Astrocyte (in vitro differentiated cells and primary cell): ENCODE data around the gene PKP2. TPM values are rescaled to one million over a fixed set of nuclear protein-coding genes. Genes with fewer than 3 reads are reported as not detected.
A peak's percentile ranks its signal among the peaks of the same experiment; 100 is the strongest.

Experiments used
- DNase-seq: peaks from one replicate; pipeline ENCODE4 v3.0.0-alpha.2; 2010; ENCODE audit warnings: low read depth
- FAIRE-seq: peaks from 2 replicates; lab custom pipeline; 2011; peaks lifted over from hg19 to GRCh38; lab: Jason Lieb, UNC
- H2AFZ ChIP-seq: 2 replicates; pipeline ENCODE4 v1.6.0; 2012; ENCODE audit warnings: low read depth, low read length, inconsistent platforms
- H3K27ac ChIP-seq: 2 replicates; pipeline ENCODE4 v1.5.1; 2011; ENCODE audit warnings: low read depth, low read length, inconsistent platforms
- H3K27me3 ChIP-seq: 2 replicates; pipeline ENCODE4 v1.6.0; 2011; ENCODE audit warnings: low read length, inconsistent platforms; ENCODE audit not compliant: insufficient read depth
- H3K36me3 ChIP-seq: 2 replicates; pipeline ENCODE4 v1.5.1; 2011; ENCODE audit warnings: low read length, inconsistent platforms; ENCODE audit not compliant: insufficient read depth
- H3K4me1 ChIP-seq: 2 replicates; pipeline ENCODE4 v1.5.1; 2011; ENCODE audit warnings: low read length, inconsistent platforms; ENCODE audit not compliant: insufficient read depth
- H3K4me2 ChIP-seq: 2 replicates; pipeline ENCODE4 v1.6.0; 2012; ENCODE audit warnings: low read length, inconsistent platforms
- H3K4me3 ChIP-seq: 2 replicates; pipeline ENCODE4 v1.5.1; 2011; ENCODE audit warnings: low read depth, mild to moderate bottlenecking, low read length, inconsistent platforms; ENCODE audit not compliant: insufficient read depth
- H3K79me2 ChIP-seq: 2 replicates; pipeline ENCODE4 v1.6.0; 2012; ENCODE audit warnings: mild to moderate bottlenecking, low read length, inconsistent platforms; ENCODE audit not compliant: insufficient read depth
- H3K9ac ChIP-seq: 2 replicates; pipeline ENCODE4 v1.6.0; 2012; ENCODE audit warnings: mild to moderate bottlenecking, low read length, inconsistent platforms
- H3K9me3 ChIP-seq: 2 replicates; pipeline ENCODE4 v1.5.1; 2012; ENCODE audit warnings: low read depth, mild to moderate bottlenecking, low read length, inconsistent platforms; ENCODE audit not compliant: insufficient read depth
- H4K20me1 ChIP-seq: 2 replicates; pipeline ENCODE4 v1.6.0; 2012; ENCODE audit warnings: low read length, inconsistent platforms; ENCODE audit not compliant: insufficient read depth
- H3K27ac Mint-ChIP-seq: one replicate; pipeline ENCODE4 v1.8.0; 2021; ENCODE audit warnings: mild to moderate bottlenecking, mixed read lengths; ENCODE audit not compliant: unreplicated experiment
- H3K27me3 Mint-ChIP-seq: one replicate; pipeline ENCODE4 v1.8.0; 2021; ENCODE audit warnings: low read depth, mixed read lengths; ENCODE audit not compliant: unreplicated experiment
- H3K36me3 Mint-ChIP-seq: one replicate; pipeline ENCODE4 v1.8.0; 2021; ENCODE audit warnings: low read depth, mixed read lengths; ENCODE audit not compliant: unreplicated experiment
- H3K4me1 Mint-ChIP-seq: one replicate; pipeline ENCODE4 v1.8.0; 2021; ENCODE audit warnings: low read depth, mixed read lengths; ENCODE audit not compliant: unreplicated experiment
- H3K4me3 Mint-ChIP-seq: one replicate; pipeline ENCODE4 v1.8.0; 2021; ENCODE audit warnings: mild to moderate bottlenecking, moderate library complexity, mixed read lengths; ENCODE audit not compliant: unreplicated experiment
- H3K9me3 Mint-ChIP-seq: one replicate; pipeline ENCODE4 v1.8.0; 2021; ENCODE audit warnings: mild to moderate bottlenecking, mixed read lengths; ENCODE audit not compliant: unreplicated experiment
- EZH2 ChIP-seq: IDR thresholded peaks from 2 replicates; pipeline ENCODE4 v1.6.1; 2012; ENCODE audit warnings: mild to moderate bottlenecking, low read length, inconsistent platforms; ENCODE audit not compliant: insufficient read depth
- total RNA-seq: library from RNA; stranded (reverse); gene quantifications from 2 replicates; pipeline ENCODE4 v1.2.1, GENCODE V29; 2021
- TF ChIP-seq, protein P1 (sequence below): IDR thresholded peaks from 2 replicates; pipeline ENCODE4 v1.5.1; 2011; ENCODE audit warnings: low read depth, mild to moderate bottlenecking, inconsistent platforms, low read length, moderate library complexity; ENCODE audit not compliant: insufficient read depth

The PKP2 gene
- total RNA-seq, 1 donor from 2014 or later = 35.4 TPM

DNA sequence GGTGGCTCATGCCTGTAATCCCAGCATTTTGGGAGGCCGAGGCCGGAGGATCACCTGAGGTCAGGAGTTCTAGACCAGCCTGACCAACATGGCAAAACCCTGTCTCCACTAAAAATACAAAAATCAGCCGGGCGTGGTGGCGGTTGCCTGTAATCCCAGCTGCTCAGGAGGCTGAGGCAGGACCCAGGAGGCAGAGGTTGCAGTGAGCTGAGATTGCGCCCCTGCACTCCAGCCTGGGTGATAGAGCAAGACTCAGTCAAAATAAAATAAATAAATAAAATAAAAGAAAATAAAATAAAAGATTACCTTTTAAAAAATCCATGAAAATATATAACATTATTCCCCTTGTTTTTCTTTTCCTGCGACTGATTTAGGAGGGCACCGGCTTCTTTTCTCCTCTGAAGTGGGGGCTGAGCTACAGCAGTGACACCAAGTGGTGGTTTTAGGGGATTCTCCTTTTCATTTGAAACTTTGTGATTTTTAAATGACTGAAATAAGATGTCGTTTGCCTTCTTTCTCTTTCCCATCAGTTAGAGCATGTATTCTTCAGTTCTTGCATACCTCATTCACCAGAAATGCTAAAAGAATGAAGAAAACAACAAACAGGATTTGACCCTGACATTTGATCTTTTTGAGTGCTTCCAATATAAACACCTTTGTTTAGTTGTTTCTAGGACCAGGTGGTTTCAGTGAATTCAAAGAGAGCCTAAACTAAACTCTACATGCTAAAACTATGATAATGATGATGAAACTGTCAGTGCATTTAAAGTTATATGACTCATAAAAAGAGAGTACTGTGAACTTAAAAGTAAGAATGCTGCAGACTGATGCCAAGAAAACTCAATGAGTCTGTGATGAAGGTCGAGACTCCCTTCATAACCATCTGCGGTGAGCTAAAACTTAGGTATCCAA is 22.6 kb upstream of the PKP2 start:
- no peak overlapping the region for H3K4me3 ChIP-seq
- no peak overlapping the region for H3K27ac Mint-ChIP-seq

DNA sequence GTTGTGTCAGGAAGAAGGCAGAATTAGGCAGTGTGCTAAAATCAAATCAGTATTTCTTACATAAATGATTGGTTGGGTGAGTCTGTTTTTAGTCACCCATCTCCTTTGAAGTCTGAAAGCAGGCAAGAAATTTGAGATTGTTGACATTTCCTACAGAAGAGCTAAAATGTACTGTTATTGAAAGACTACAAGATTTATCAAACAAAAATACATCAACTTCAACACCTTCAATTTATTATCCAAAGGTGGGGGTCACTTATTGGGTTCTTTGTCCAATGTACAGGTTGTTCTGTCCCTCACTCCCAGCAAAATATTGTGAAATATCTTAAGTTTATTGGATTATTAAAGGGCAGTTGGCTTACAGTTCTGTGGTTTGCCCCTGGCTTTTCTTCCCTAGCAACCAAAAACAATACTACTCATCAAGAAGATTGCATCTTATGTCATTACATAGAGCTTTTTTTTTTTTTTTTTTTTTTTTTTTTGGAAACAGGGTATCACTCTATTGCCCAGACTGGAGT is 20.6 kb upstream of the PKP2 start:
- Mint-ChIP-seq H3K27ac (no peak overlapping the region), H3K4me3 (no peak overlapping the region), H3K36me3 (no peaks in the 10 kb centered on the region), H3K4me1 (peaks cover 6% of the 10 kb centered on the region), H3K27me3 (no peaks in the 10 kb centered on the region), H3K9me3 (no peaks in the 10 kb centered on the region)
- H3K79me2 ChIP-seq = no peaks in the 10 kb centered on the region
- H3K4me2 ChIP-seq = peak overlapping the region; percentile 1
- H3K36me3 ChIP-seq = no peaks in the 10 kb centered on the region
- DNase-seq = peak; percentile 67
- H3K4me1 ChIP-seq = peaks cover 16% of the 10 kb centered on the region
- no peaks in the 10 kb centered on the region for H3K9me3 ChIP-seq
- TF ChIP-seq EZH2 = no peak
- TF ChIP-seq, protein P1, sequence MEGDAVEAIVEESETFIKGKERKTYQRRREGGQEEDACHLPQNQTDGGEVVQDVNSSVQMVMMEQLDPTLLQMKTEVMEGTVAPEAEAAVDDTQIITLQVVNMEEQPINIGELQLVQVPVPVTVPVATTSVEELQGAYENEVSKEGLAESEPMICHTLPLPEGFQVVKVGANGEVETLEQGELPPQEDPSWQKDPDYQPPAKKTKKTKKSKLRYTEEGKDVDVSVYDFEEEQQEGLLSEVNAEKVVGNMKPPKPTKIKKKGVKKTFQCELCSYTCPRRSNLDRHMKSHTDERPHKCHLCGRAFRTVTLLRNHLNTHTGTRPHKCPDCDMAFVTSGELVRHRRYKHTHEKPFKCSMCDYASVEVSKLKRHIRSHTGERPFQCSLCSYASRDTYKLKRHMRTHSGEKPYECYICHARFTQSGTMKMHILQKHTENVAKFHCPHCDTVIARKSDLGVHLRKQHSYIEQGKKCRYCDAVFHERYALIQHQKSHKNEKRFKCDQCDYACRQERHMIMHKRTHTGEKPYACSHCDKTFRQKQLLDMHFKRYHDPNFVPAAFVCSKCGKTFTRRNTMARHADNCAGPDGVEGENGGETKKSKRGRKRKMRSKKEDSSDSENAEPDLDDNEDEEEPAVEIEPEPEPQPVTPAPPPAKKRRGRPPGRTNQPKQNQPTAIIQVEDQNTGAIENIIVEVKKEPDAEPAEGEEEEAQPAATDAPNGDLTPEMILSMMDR = no peak
- no peak for FAIRE-seq
- no peaks in the 10 kb centered on the region for H3K27me3 ChIP-seq
- H4K20me1 ChIP-seq = no peaks in the 10 kb centered on the region
- H2AFZ ChIP-seq = no peak overlapping the region
- H3K27ac ChIP-seq = no peak overlapping the region
- no peak overlapping the region for H3K4me3 ChIP-seq
- H3K9ac ChIP-seq = no peak overlapping the region

More for the DNA sequence above, 22.6 kb upstream of the PKP2 start:
- Mint-ChIP-seq H3K4me1 (peaks cover 6% of the 10 kb centered on the region), H3K27me3 (no peaks in the 10 kb centered on the region), H3K9me3 (no peaks in the 10 kb centered on the region), H3K4me3 (no peak overlapping the region), H3K36me3 (no peaks in the 10 kb centered on the region)
- peak; percentile 47 for FAIRE-seq
- H4K20me1 ChIP-seq = no peaks in the 10 kb centered on the region
- no peaks in the 10 kb centered on the region for H3K27me3 ChIP-seq
- peak overlapping the region; percentile 16 for H3K4me2 ChIP-seq
- peaks cover 16% of the 10 kb centered on the region for H3K4me1 ChIP-seq
- no peak overlapping the region for H2AFZ ChIP-seq
- peak overlapping the region; percentile 77 for H3K27ac ChIP-seq
- DNase-seq = peak; percentile 97
- peak overlapping the region; percentile 41 for H3K9ac ChIP-seq
- H3K79me2 ChIP-seq = no peaks in the 10 kb centered on the region
- no peaks in the 10 kb centered on the region for H3K36me3 ChIP-seq
- TF ChIP-seq, protein P1 = peak; percentile 30
- no peak for TF ChIP-seq EZH2
- H3K9me3 ChIP-seq = no peaks in the 10 kb centered on the region
